CD4-positive, alpha-beta T cell treated with Interleukin-10 for 1 hour (primary cell): ENCODE data around the gene ZNRF3.
A peak's percentile ranks its signal among the peaks of the same experiment; 100 is the strongest.

Experiments
- DNase-seq: peaks from one replicate; pipeline ENCODE4 v3.0.0-alpha.2; 2020

Gene ZNRF3

GRCh38 chr22:28953976-28954880 lies 70.9 kb downstream of the ZNRF3 start:
- no peak for DNase-seq

GRCh38 chr22:28955817-28956216 lies 72.4 kb downstream of the ZNRF3 start:
- peak; percentile 75 for DNase-seq

- DNase-seq, result no peak
Observed at GRCh38 chr22:28956506-28956905, 73.1 kb downstream of the ZNRF3 start.

- DNase-seq, result no peak
Observed at GRCh38 chr22:28958611-28959010, 75.2 kb downstream of the ZNRF3 start.

- no peak for DNase-seq
Observed at GRCh38 chr22:28962042-28962554, 78.7 kb downstream of the ZNRF3 start.

GRCh38 chr22:28963362-28963761 lies 80.0 kb downstream of the ZNRF3 start:
- DNase-seq, result no peak

- DNase-seq, result no peak
Observed at GRCh38 chr22:28967163-28967665, 83.8 kb downstream of the ZNRF3 start.

GRCh38 chr22:28967969-28968368 lies 84.6 kb downstream of the ZNRF3 start:
- no peak for DNase-seq

- no peak for DNase-seq
Observed at GRCh38 chr22:28969401-28970168, 86.2 kb downstream of the ZNRF3 start.

- DNase-seq, result no peak
Observed at GRCh38 chr22:28973352-28973751, 90.0 kb downstream of the ZNRF3 start.

- no peak for DNase-seq
Observed at GRCh38 chr22:28977060-28977459, 93.7 kb downstream of the ZNRF3 start.

- DNase-seq, result no peak
Observed at GRCh38 chr22:28977481-28977971, 94.2 kb downstream of the ZNRF3 start.

- no peak for DNase-seq
Observed at GRCh38 chr22:28978158-28978557, 94.8 kb downstream of the ZNRF3 start.

GRCh38 chr22:28978863-28979796 lies 95.8 kb downstream of the ZNRF3 start:
- DNase-seq, result no peak

GRCh38 chr22:28980326-28980725 lies 97.0 kb downstream of the ZNRF3 start:
- no peak for DNase-seq

- DNase-seq, result no peak
Observed at GRCh38 chr22:28981818-28982499, 98.6 kb downstream of the ZNRF3 start.

GRCh38 chr22:28983190-28983589 lies 99.8 kb downstream of the ZNRF3 start:
- no peak for DNase-seq

GRCh38 chr22:28983788-28984441 lies 100.5 kb downstream of the ZNRF3 start:
- no peak for DNase-seq

- DNase-seq, result no peak
Observed at GRCh38 chr22:28984482-28985158, 101.2 kb downstream of the ZNRF3 start.

GRCh38 chr22:28985581-28986290 lies 102.4 kb downstream of the ZNRF3 start:
- DNase-seq, result no peak
